ENCODE measurements around the gene NEGR1.

Gene NEGR1

GRCh38 chr1:72115290-72115689, 167.0 kb downstream of the NEGR1 start:
- Histone ChIP-seq H3K79me2 (ENCODE audit: insufficient read depth, low read length) (no peaks in the 10 kb centered on the region), H3K4me2 (ENCODE audit: low read depth, low read length, poor library complexity, severe bottlenecking) (no peak overlapping the region), H3K27me3 (ENCODE audit: insufficient read depth, low read length, poor library complexity, severe bottlenecking) (no peaks in the 10 kb centered on the region), H3K4me3 (ENCODE audit: low read length, poor library complexity, severe bottlenecking) (no peak overlapping the region), H2AFZ (ENCODE audit: low read length) (no peak overlapping the region), H4K20me1 (ENCODE audit: insufficient read depth, low read length, poor library complexity, severe bottlenecking) (no peaks in the 10 kb centered on the region), H3K9ac (ENCODE audit: low read depth, low read length, poor library complexity, severe bottlenecking) (no peak overlapping the region), H3K9me3 (ENCODE audit: insufficient read depth, low read depth, low read length) (no peaks in the 10 kb centered on the region), H3K9me2 (replicated peaks; ENCODE audit: low read depth, low read length) (no peaks in the 10 kb centered on the region), H3F3A (ENCODE audit: low read depth) (no peaks in the 10 kb centered on the region), H3K36me3 (ENCODE audit: insufficient read depth, low read length) (no peaks in the 10 kb centered on the region), H3K4me1 (ENCODE audit: insufficient read depth, low read length, poor library complexity, severe bottlenecking) (no peaks in the 10 kb centered on the region)
- TF ChIP-seq CTCF (conservative IDR thresholded peaks at IDR 0.05; ENCODE audit: low read length) (no peak), EZH2phosphoT487 (IDR thresholded peaks at IDR 0.05; ENCODE audit: borderline replicate concordance) (no peak)

GRCh38 chr1:72111662-72112061, 170.7 kb downstream of the NEGR1 start:
- H4K20me1 ChIP-seq (ENCODE audit: insufficient read depth, low read length, poor library complexity, severe bottlenecking), result no peaks in the 10 kb centered on the region
- H3K79me2 ChIP-seq (ENCODE audit: insufficient read depth, low read length), result no peaks in the 10 kb centered on the region
- H3K9me2 ChIP-seq (replicated peaks; ENCODE audit: low read depth, low read length), result no peaks in the 10 kb centered on the region
- H3K27me3 ChIP-seq (ENCODE audit: insufficient read depth, low read length, poor library complexity, severe bottlenecking), result no peaks in the 10 kb centered on the region
- no peaks in the 10 kb centered on the region for H3K36me3 ChIP-seq (ENCODE audit: insufficient read depth, low read length)
- H3K9me3 ChIP-seq (ENCODE audit: insufficient read depth, low read depth, low read length), result no peaks in the 10 kb centered on the region
- H3K4me2 ChIP-seq (ENCODE audit: low read depth, low read length, poor library complexity, severe bottlenecking), result no peak overlapping the region
- no peaks in the 10 kb centered on the region for H3F3A ChIP-seq (ENCODE audit: low read depth)
- no peak overlapping the region for H3K9ac ChIP-seq (ENCODE audit: low read depth, low read length, poor library complexity, severe bottlenecking)
- no peak overlapping the region for H2AFZ ChIP-seq (ENCODE audit: low read length)
- H3K4me1 ChIP-seq (ENCODE audit: insufficient read depth, low read length, poor library complexity, severe bottlenecking), result no peaks in the 10 kb centered on the region
- TF ChIP-seq EZH2phosphoT487 (IDR thresholded peaks at IDR 0.05; ENCODE audit: borderline replicate concordance) (no peak), CTCF (conservative IDR thresholded peaks at IDR 0.05; ENCODE audit: low read length) (no peak)
- no peak overlapping the region for H3K4me3 ChIP-seq (ENCODE audit: low read length, poor library complexity, severe bottlenecking)

DNA sequence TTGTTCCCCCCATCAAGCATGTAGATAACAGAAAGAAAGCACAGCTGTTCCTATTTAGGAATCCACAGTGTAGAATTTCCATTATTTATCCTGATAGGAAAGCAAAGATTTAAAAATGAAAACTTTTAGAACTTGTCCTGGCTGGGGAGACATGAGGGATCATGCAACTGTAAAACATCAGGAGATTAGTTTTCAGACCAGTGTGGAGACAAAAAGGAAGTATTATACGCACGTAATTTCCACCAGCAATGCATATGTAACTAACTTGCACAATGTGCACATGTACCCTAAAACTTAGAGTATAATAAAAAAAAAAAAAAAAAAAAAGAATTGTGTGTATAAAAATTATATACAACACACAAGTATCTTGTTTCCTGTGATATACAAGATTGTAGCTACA, 172.4 kb downstream of the NEGR1 start:
- Histone ChIP-seq H3K9ac (ENCODE audit: low read depth, low read length, poor library complexity, severe bottlenecking) (no peak overlapping the region), H3K4me1 (ENCODE audit: insufficient read depth, low read length, poor library complexity, severe bottlenecking) (no peaks in the 10 kb centered on the region), H3K79me2 (ENCODE audit: insufficient read depth, low read length) (no peaks in the 10 kb centered on the region), H3K36me3 (ENCODE audit: insufficient read depth, low read length) (no peaks in the 10 kb centered on the region), H4K20me1 (ENCODE audit: insufficient read depth, low read length, poor library complexity, severe bottlenecking) (no peaks in the 10 kb centered on the region), H3K9me3 (ENCODE audit: insufficient read depth, low read depth, low read length) (no peaks in the 10 kb centered on the region), H3K27me3 (ENCODE audit: insufficient read depth, low read length, poor library complexity, severe bottlenecking) (no peaks in the 10 kb centered on the region), H3F3A (ENCODE audit: low read depth) (no peaks in the 10 kb centered on the region), H3K4me3 (ENCODE audit: low read length, poor library complexity, severe bottlenecking) (no peak overlapping the region), H3K9me2 (replicated peaks; ENCODE audit: low read depth, low read length) (no peaks in the 10 kb centered on the region), H2AFZ (ENCODE audit: low read length) (no peak overlapping the region), H3K4me2 (ENCODE audit: low read depth, low read length, poor library complexity, severe bottlenecking) (no peak overlapping the region)
- TF ChIP-seq CTCF (conservative IDR thresholded peaks at IDR 0.05; ENCODE audit: low read length) (no peak), EZH2phosphoT487 (IDR thresholded peaks at IDR 0.05; ENCODE audit: borderline replicate concordance) (no peak)

Measured in Loucy (cell line).